HepG2 (cell line): Measurements from ENCODE around the gene SERAC1. TPM values are rescaled to one million over a fixed set of nuclear protein-coding genes. Genes with fewer than 3 reads are reported as not detected.

Experiments used
- ARNTL ChIP-seq: sonication (generic); formaldehyde crosslinking; IDR thresholded peaks from 2 replicates; pipeline ENCODE4 v1.4.0; 2020; ENCODE audit warnings: mild to moderate bottlenecking, missing genetic modification reagents
- ELF4 ChIP-seq: sonication (generic); formaldehyde crosslinking; IDR thresholded peaks from 2 replicates; pipeline ENCODE4 v1.5.0; 2020; ENCODE audit warnings: missing genetic modification reagents, mild to moderate bottlenecking, moderate library complexity, borderline replicate concordance
- MXI1 ChIP-seq: IDR thresholded peaks from 3 replicates; pipeline ENCODE4 v1.6.1; 2012; ENCODE audit warnings: low read depth, low read length, inconsistent platforms, borderline replicate concordance
- NCOA5 ChIP-seq: sonication (generic); formaldehyde crosslinking; IDR thresholded peaks from 2 replicates; pipeline ENCODE4 v1.4.0; 2020; ENCODE audit warnings: missing genetic modification reagents
- NFKB2 ChIP-seq: sonication (generic); formaldehyde crosslinking; IDR thresholded peaks from 2 replicates; pipeline ENCODE4 v1.4.0; 2020; ENCODE audit warnings: missing genetic modification reagents, borderline replicate concordance
- RBAK ChIP-seq: sonication (generic); formaldehyde crosslinking; IDR thresholded peaks from 2 replicates; pipeline ENCODE4 v1.5.1; 2020; ENCODE audit warnings: mild to moderate bottlenecking, missing genetic modification reagents
- SAP130 ChIP-seq: IDR thresholded peaks from 2 replicates; pipeline ENCODE4 v1.6.1; 2016; ENCODE audit warnings: low read depth
- SOX6 ChIP-seq, 2 experiments: fragments of 450-650 bp in 1 of 2; sonication (generic) in 1 of 2; formaldehyde crosslinking in 1 of 2; IDR thresholded peaks; 2 replicates each; pipeline versions ENCODE4 v1.4.0 to v1.6.1; 2017 to 2020; ENCODE audit warnings: antibody characterized with exemption in 1 of 2, mild to moderate bottlenecking in 1 of 2, missing genetic modification reagents in 1 of 2
- SRY ChIP-seq: sonication (generic); formaldehyde crosslinking; IDR thresholded peaks from 2 replicates; pipeline ENCODE4 v1.8.0; 2022; ENCODE audit warnings: mild to moderate bottlenecking, missing genetic modification reagents
- TBX2 ChIP-seq: sonication (generic); formaldehyde crosslinking; IDR thresholded peaks from 2 replicates; pipeline ENCODE4 v1.5.0; 2020; ENCODE audit warnings: missing genetic modification reagents, mild to moderate bottlenecking, borderline replicate concordance
- YY1 ChIP-seq: IDR thresholded peaks from 2 replicates; pipeline ENCODE4 v1.6.1; 2011; ENCODE audit warnings: low read length, low read depth, moderate library complexity, mild to moderate bottlenecking; ENCODE audit not compliant: insufficient read depth, insufficient replicate concordance
- ZBTB38 ChIP-seq: sonication (generic); formaldehyde crosslinking; IDR thresholded peaks from 2 replicates; pipeline ENCODE4 v1.5.1; 2020; ENCODE audit warnings: mild to moderate bottlenecking, missing genetic modification reagents
- ZNF251 ChIP-seq: sonication (generic); formaldehyde crosslinking; IDR thresholded peaks from 2 replicates; pipeline ENCODE4 v1.9.0; 2021; ENCODE audit warnings: mild to moderate bottlenecking, missing genetic modification reagents
- ZNF615 ChIP-seq: sonication (generic); formaldehyde crosslinking; IDR thresholded peaks from 2 replicates; pipeline ENCODE4 v1.5.0; 2020; ENCODE audit warnings: mild to moderate bottlenecking, missing genetic modification reagents, borderline replicate concordance
- ZNF776 ChIP-seq: sonication (generic); formaldehyde crosslinking; IDR thresholded peaks from 2 replicates; pipeline ENCODE4 v1.4.0; 2020; ENCODE audit warnings: mild to moderate bottlenecking, missing genetic modification reagents
- polyA plus RNA-seq, 8 experiments: library from polyadenylated mRNA; depleted of rRNA in 3 of 8; stranded (reverse) in 7 of 8; unstranded in 1 of 8; fragments of >200 nt; fragmentation: Illumina TruSeq in 4 of 8; extraction: Trizol in 4 of 8; gene quantifications; 2 replicates each; pipeline versions ENCODE4 v1.2.1 to v1.2.3, GENCODE V29; 2011 to 2016; ENCODE audit warnings: low read depth in 4 of 8, missing spikeins in 1 of 8, mixed read lengths in 1 of 8; ENCODE audit not compliant: insufficient read depth in 1 of 8
- total RNA-seq, 5 experiments: library from RNA; depleted of rRNA; stranded (reverse); fragments of >200 nt; fragmentation: Illumina TruSeq; extraction: Trizol; gene quantifications; 2 replicates each; pipeline ENCODE4 v1.2.3, GENCODE V29; 2016; ENCODE audit warnings: low read depth in 1 of 5
- TF ChIP-seq, protein P1 (sequence below): IDR thresholded peaks from 2 replicates; pipeline ENCODE4 v1.6.1; 2016; ENCODE audit warnings: mild to moderate bottlenecking
- TF ChIP-seq, protein P2 (sequence below): sonication (generic); formaldehyde crosslinking; IDR thresholded peaks from 2 replicates; pipeline ENCODE4 v1.4.0; 2020; ENCODE audit warnings: missing genetic modification reagents, borderline replicate concordance
- TF ChIP-seq, protein P3 (sequence below): sonication (generic); formaldehyde crosslinking; IDR thresholded peaks from 2 replicates; pipeline ENCODE4 v1.5.1; 2020; ENCODE audit warnings: mild to moderate bottlenecking, missing genetic modification reagents, moderate library complexity
- TF ChIP-seq, protein P4 (sequence below): sonication (generic); formaldehyde crosslinking; conservative IDR thresholded peaks from 2 replicates; pipeline ENCODE4 v1.8.0; 2022; ENCODE audit warnings: missing genetic modification reagents
- TF ChIP-seq, protein P5 (sequence below): fragments of 450-650 bp; IDR thresholded peaks from 2 replicates; pipeline ENCODE4 v1.6.1; 2017

The SERAC1 gene
- total and polyA plus RNA-seq, 2 of the 13 experiments (the other 11 are each of a cell fraction or from before 2014, with no cell fraction given), result 4.5 to 8.1 TPM

DNA sequence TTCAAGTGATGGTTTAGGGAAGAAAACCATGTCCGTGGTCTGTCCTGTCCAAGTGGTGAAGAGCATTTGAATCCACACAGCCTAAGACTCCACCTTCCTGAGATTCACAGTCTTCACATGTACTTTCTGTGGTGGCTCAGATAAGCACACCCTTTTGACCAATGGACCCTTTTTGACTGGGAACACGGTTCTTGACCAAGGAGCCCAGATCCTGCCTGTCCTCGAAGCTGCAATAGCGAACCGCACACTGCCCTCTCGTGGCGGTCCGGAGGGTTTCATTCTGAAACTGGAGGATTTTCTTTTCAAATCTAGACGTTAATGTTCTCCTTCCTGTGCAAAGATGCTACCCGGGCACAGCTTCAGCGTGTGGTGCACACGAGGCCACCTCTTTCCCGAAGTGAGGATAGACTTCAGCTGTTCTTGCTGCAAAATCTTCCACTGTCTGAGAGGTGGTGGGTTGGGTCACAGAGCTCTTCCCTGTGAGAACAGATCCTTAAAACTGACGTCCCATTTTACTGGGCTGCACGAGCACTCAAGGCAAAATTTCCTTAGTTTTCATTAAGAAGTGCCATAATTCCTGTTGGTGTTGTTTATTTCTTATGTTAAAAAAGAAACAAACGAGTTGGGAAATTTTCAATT is 95.9 kb downstream of the SERAC1 start (continued):
- TF ChIP-seq SAP130 (peak; percentile 54), ARNTL (CRISPR knock-in tag) (no peak), ELF4 (CRISPR knock-in tag) (no peak), ZNF251 (no peak), RBAK (CRISPR knock-in tag) (no peak), TBX2 (CRISPR knock-in tag) (no peak), YY1 (peak; percentile 45), MXI1 (peak; percentile 9; the same call in 1 of the 3 replicates), NFKB2 (CRISPR knock-in tag) (no peak), ZNF776 (CRISPR knock-in tag) (no peak), SRY (CRISPR knock-in tag) (no peak), ZNF615 (no peak), NCOA5 (CRISPR knock-in tag) (no peak), ZBTB38 (CRISPR knock-in tag) (peak; percentile 56), SOX6 (IDR thresholded peaks at IDR 0.05) (no peak), SOX6 (CRISPR knock-in tag; IDR thresholded peaks at IDR 0.05) (peak; percentile 61)
- TF ChIP-seq, protein P1, sequence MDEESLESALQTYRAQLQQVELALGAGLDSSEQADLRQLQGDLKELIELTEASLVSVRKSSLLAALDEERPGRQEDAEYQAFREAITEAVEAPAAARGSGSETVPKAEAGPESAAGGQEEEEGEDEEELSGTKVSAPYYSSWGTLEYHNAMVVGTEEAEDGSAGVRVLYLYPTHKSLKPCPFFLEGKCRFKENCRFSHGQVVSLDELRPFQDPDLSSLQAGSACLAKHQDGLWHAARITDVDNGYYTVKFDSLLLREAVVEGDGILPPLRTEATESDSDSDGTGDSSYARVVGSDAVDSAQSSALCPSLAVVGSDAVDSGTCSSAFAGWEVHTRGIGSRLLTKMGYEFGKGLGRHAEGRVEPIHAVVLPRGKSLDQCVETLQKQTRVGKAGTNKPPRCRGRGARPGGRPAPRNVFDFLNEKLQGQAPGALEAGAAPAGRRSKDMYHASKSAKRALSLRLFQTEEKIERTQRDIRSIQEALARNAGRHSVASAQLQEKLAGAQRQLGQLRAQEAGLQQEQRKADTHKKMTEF (CRISPR knock-in tag), result no peak
- TF ChIP-seq, protein P2, sequence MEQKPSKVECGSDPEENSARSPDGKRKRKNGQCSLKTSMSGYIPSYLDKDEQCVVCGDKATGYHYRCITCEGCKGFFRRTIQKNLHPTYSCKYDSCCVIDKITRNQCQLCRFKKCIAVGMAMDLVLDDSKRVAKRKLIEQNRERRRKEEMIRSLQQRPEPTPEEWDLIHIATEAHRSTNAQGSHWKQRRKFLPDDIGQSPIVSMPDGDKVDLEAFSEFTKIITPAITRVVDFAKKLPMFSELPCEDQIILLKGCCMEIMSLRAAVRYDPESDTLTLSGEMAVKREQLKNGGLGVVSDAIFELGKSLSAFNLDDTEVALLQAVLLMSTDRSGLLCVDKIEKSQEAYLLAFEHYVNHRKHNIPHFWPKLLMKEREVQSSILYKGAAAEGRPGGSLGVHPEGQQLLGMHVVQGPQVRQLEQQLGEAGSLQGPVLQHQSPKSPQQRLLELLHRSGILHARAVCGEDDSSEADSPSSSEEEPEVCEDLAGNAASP (CRISPR knock-in tag), result peak; percentile 38; the same call in 1 of the 2 replicates
- TF ChIP-seq, protein P3, sequence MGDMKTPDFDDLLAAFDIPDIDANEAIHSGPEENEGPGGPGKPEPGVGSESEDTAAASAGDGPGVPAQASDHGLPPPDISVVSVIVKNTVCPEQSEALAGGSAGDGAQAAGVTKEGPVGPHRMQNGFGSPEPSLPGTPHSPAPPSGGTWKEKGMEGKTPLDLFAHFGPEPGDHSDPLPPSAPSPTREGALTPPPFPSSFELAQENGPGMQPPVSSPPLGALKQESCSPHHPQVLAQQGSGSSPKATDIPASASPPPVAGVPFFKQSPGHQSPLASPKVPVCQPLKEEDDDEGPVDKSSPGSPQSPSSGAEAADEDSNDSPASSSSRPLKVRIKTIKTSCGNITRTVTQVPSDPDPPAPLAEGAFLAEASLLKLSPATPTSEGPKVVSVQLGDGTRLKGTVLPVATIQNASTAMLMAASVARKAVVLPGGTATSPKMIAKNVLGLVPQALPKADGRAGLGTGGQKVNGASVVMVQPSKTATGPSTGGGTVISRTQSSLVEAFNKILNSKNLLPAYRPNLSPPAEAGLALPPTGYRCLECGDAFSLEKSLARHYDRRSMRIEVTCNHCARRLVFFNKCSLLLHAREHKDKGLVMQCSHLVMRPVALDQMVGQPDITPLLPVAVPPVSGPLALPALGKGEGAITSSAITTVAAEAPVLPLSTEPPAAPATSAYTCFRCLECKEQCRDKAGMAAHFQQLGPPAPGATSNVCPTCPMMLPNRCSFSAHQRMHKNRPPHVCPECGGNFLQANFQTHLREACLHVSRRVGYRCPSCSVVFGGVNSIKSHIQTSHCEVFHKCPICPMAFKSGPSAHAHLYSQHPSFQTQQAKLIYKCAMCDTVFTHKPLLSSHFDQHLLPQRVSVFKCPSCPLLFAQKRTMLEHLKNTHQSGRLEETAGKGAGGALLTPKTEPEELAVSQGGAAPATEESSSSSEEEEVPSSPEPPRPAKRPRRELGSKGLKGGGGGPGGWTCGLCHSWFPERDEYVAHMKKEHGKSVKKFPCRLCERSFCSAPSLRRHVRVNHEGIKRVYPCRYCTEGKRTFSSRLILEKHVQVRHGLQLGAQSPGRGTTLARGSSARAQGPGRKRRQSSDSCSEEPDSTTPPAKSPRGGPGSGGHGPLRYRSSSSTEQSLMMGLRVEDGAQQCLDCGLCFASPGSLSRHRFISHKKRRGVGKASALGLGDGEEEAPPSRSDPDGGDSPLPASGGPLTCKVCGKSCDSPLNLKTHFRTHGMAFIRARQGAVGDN (CRISPR knock-in tag), result peak; percentile 22
- TF ChIP-seq, protein P4, sequence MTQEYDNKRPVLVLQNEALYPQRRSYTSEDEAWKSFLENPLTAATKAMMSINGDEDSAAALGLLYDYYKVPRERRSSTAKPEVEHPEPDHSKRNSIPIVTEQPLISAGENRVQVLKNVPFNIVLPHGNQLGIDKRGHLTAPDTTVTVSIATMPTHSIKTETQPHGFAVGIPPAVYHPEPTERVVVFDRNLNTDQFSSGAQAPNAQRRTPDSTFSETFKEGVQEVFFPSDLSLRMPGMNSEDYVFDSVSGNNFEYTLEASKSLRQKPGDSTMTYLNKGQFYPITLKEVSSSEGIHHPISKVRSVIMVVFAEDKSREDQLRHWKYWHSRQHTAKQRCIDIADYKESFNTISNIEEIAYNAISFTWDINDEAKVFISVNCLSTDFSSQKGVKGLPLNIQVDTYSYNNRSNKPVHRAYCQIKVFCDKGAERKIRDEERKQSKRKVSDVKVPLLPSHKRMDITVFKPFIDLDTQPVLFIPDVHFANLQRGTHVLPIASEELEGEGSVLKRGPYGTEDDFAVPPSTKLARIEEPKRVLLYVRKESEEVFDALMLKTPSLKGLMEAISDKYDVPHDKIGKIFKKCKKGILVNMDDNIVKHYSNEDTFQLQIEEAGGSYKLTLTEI (CRISPR knock-in tag), result no peak
- TF ChIP-seq, protein P5, sequence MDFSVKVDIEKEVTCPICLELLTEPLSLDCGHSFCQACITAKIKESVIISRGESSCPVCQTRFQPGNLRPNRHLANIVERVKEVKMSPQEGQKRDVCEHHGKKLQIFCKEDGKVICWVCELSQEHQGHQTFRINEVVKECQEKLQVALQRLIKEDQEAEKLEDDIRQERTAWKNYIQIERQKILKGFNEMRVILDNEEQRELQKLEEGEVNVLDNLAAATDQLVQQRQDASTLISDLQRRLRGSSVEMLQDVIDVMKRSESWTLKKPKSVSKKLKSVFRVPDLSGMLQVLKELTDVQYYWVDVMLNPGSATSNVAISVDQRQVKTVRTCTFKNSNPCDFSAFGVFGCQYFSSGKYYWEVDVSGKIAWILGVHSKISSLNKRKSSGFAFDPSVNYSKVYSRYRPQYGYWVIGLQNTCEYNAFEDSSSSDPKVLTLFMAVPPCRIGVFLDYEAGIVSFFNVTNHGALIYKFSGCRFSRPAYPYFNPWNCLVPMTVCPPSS, result no peak
